Measurements from ENCODE around the gene ST6GALNAC6. TPM values are rescaled to one million over a fixed set of nuclear protein-coding genes. Genes with fewer than 3 reads are reported as not detected.

The ST6GALNAC6 gene
- total RNA-seq, 4 donors from 2014 or later: 14.5 to 69.4 (median 26.1) TPM

DNA sequence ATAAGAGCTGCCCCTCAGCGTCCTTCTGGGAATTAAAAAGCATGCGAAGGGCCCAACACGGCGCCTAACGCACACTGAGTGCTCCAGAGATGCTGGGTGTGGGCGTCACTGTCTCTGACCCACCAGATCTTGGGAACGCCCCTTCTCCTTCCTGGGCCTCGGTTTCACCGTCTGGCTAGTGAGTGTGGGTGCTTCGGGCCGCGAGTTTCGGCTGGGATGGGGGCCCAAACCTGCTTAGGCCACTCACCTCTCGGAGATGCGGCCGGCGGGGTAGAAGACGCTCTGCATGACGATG, 27.4 kb upstream of the ST6GALNAC6 start:
- Histone ChIP-seq H3K36me3 (no peaks in the 10 kb centered on the region), H3K4me3 (peak overlapping the region; percentile 32 to 63 (median 52)), H3K27ac (peak overlapping the region; percentile 12 to 59 (median 30)), H3K27me3 (peaks cover 0 to 53% (median 0%) of the 10 kb centered on the region in 4 donors), H3K9me3 (no peaks in the 10 kb centered on the region), H3K4me1 (peaks cover 31 to 56% (median 38%) of the 10 kb centered on the region in 3 donors)
- TF ChIP-seq POLR2A (IDR thresholded peaks at IDR 0.05) (no peak), CTCF (IDR thresholded peaks at IDR 0.05) (no peak)
- DNase-seq: no peak
- intact Hi-C loops (cut with DNase I): loop anchor here (10.0 kb wide), 1 partner anchor 332 kb away; no protein-coding TSS in a partner anchor
- WGBS, 2 donors: 8 to 10% methylated on average over 10 to 11 of the region's 19 CpGs

DNA sequence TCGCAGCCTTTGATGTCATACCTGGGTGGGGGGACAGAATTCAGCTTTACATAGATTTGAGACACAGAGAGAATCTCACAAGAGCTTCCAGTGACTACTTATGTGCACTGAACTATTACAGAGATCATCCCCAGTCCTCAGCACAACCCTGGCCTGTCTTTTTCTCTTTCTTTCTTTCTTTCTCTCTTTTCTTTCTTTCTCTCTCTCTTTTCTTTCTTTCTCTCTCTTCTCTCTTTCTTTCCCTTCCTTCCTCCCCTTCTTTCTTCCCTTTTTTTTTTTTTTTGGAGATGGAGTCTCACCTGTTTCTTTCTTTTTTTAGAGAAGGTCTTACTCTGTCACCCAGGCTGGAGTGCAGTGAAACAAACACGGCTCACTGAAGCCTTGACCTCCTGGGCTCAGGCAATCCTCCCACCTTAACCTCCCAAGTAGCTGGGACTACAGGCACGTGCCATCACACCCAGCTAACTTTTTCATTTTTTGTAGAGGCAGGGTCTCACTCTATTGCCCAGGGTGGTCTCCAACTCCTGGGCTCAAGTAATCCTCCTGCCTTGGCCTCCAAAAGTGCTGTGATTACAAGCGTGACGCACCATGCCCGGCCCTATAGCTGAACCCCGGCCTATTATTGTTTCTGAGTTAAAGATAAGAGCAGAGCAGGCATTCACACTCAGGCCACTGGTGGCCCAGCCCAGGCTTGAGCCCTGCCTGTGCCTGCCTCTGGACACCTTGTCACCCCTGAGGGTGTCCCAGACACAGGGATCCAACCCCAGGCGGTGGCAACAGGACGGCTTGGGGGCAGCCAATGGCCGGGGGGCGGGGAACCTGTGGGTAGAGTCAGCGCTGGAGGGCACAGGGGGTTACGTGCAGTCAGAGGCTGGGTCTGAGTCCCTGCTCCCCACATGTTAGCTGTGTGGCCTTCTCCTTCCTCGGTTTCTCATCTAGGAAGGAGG, 26.8 kb upstream of the ST6GALNAC6 start:
- no peak for TF ChIP-seq POLR2A (IDR thresholded peaks at IDR 0.05)
- no peak for TF ChIP-seq CTCF (IDR thresholded peaks at IDR 0.05)
- no peak for DNase-seq
- H3K4me1 ChIP-seq: peaks cover 37 to 56% (median 37%) of the 10 kb centered on the region in 3 donors
- no peaks in the 10 kb centered on the region for H3K9me3 ChIP-seq
- WGBS, 2 donors: 59 to 70% methylated on average over 6 to 9 of the region's 14 CpGs
- H3K4me3 ChIP-seq: peak overlapping the region in 3 of 4 donors; percentile 49 to 63 (median 54)
- peak overlapping the region in 2 of 4 donors; percentile 12 to 59 for H3K27ac ChIP-seq
- peaks cover 0 to 55% (median 0%) of the 10 kb centered on the region in 4 donors for H3K27me3 ChIP-seq
- intact Hi-C loops (cut with DNase I): loop anchor here (10.0 kb wide), 1 partner anchor 331 kb away; no protein-coding TSS in a partner anchor
- no peaks in the 10 kb centered on the region for H3K36me3 ChIP-seq

- TF ChIP-seq POLR2A (IDR thresholded peaks at IDR 0.05): no peak
- no peak for TF ChIP-seq CTCF (IDR thresholded peaks at IDR 0.05)
- Histone ChIP-seq H3K27me3 (peaks cover 0 to 53% (median 0%) of the 10 kb centered on the region in 4 donors), H3K9me3 (no peaks in the 10 kb centered on the region)
Measured at GRCh38 chr9:127924736-127925444, 25.5 kb upstream of the ST6GALNAC6 start.

GRCh38 chr9:127923771-127924170, 24.4 kb upstream of the ST6GALNAC6 start:
- no peak overlapping the region for H3K4me3 ChIP-seq
- WGBS, 2 donors: 79 to 87% methylated on average over 5 to 8 of the region's 8 CpGs
- H3K27me3 ChIP-seq: peaks cover 0 to 44% (median 0%) of the 10 kb centered on the region in 4 donors
- peaks cover 37 to 60% (median 39%) of the 10 kb centered on the region in 3 donors for H3K4me1 ChIP-seq
- H3K27ac ChIP-seq: no peak overlapping the region
- TF ChIP-seq POLR2A (IDR thresholded peaks at IDR 0.05) (no peak), CTCF (IDR thresholded peaks at IDR 0.05) (no peak)
- DNase-seq: no peak
- no peaks in the 10 kb centered on the region for H3K36me3 ChIP-seq
- no peaks in the 10 kb centered on the region for H3K9me3 ChIP-seq
- intact Hi-C loops (cut with DNase I): loop anchor here (5.0 to 10.0 kb wide), 3 partner anchors 136 to 329 kb away; partner anchors contain the start of genes CDK9 and TOR2A

More at GRCh38 chr9:127924736-127925444, 25.5 kb upstream of the ST6GALNAC6 start:
- no peaks in the 10 kb centered on the region for H3K36me3 ChIP-seq
- intact Hi-C loops (cut with DNase I): loop anchor here (5.0 to 10.0 kb wide), 3 partner anchors 138 to 330 kb away; partner anchors contain the start of genes CDK9 and TOR2A
- DNase-seq: no peak
- no peak overlapping the region for H3K27ac ChIP-seq
- H3K4me1 ChIP-seq: peaks cover 28 to 56% (median 32%) of the 10 kb centered on the region in 3 donors
- WGBS, 2 donors: 89 to 94% methylated on average over 12 to 22 of the region's 22 CpGs
- no peak overlapping the region for H3K4me3 ChIP-seq
